Neural cell (in vitro differentiated cells): ENCODE data around the gene PDE8A. TPM values are rescaled to one million over a fixed set of nuclear protein-coding genes. Genes with fewer than 3 reads are reported as not detected.

ENCODE experiments used
- H2AFZ ChIP-seq: fragments of 200-600, 300-800 bp; sonication (generic), shearing (Covaris generic); 2 replicates; pipeline ENCODE4 v1.6.0; 2014; ENCODE audit warnings: low read depth, mild to moderate bottlenecking, antibody characterized with exemption, low read length, moderate library complexity
- H3F3A ChIP-seq: fragments of 200-600 bp; shearing (Covaris generic); 2 replicates; pipeline ENCODE4 v1.6.1; 2016; ENCODE audit warnings: mild to moderate bottlenecking, moderate library complexity, mixed read lengths, antibody characterized with exemption, low read length; ENCODE audit not compliant: insufficient read depth, poor library complexity, severe bottlenecking
- H3K27ac ChIP-seq: fragments of 200-600, 300-800 bp; sonication (generic), shearing (Covaris generic); 2 replicates; pipeline ENCODE4 v1.5.1; 2014; ENCODE audit warnings: mild to moderate bottlenecking, low read length, moderate library complexity
- H3K27me3 ChIP-seq: fragments of 300-800, 200-600 bp; sonication (generic), shearing (Covaris generic); 2 replicates; pipeline ENCODE4 v1.6.0; 2014; ENCODE audit warnings: mild to moderate bottlenecking, low read depth, low read length, moderate library complexity; ENCODE audit not compliant: insufficient read depth
- H3K36me3 ChIP-seq: fragments of 300-800, 200-600 bp; sonication (generic), shearing (Covaris generic); 2 replicates; pipeline ENCODE4 v1.5.1; 2014; ENCODE audit warnings: mild to moderate bottlenecking, antibody characterized with exemption, low read length, moderate library complexity; ENCODE audit not compliant: insufficient read depth
- H3K4me2 ChIP-seq: fragments of 300-800, 200-600 bp; sonication (generic), shearing (Covaris generic); 2 replicates; pipeline ENCODE4 v1.6.0; 2014; ENCODE audit warnings: mild to moderate bottlenecking, low read length
- H3K4me3 ChIP-seq: fragments of 300-800, 200-600 bp; sonication (generic), shearing (Covaris generic); 2 replicates; pipeline ENCODE4 v1.5.1; 2014; ENCODE audit warnings: mild to moderate bottlenecking, low read length, moderate library complexity
- H3K79me2 ChIP-seq: fragments of 200-600 bp; shearing (Covaris generic); replicated peaks from 2 replicates; pipeline ENCODE4 v1.6.0; 2014; ENCODE audit warnings: mild to moderate bottlenecking, low read length, moderate library complexity; ENCODE audit not compliant: insufficient read depth
- H3K9ac ChIP-seq: fragments of 300-800, 200-600 bp; sonication (generic), shearing (Covaris generic); 2 replicates; pipeline ENCODE4 v1.6.1; 2016; ENCODE audit warnings: mild to moderate bottlenecking, low read length, mixed read lengths
- H3K9me2 ChIP-seq: fragments of 200-600 bp; shearing (Covaris generic); 2 replicates; pipeline ENCODE4 v1.6.1; 2016; ENCODE audit warnings: mild to moderate bottlenecking, low read length, mixed read lengths; ENCODE audit not compliant: insufficient read depth
- H3K9me3 ChIP-seq: fragments of 200-600, 300-800 bp; sonication (generic), shearing (Covaris generic); 2 replicates; pipeline ENCODE4 v1.6.1; 2016; ENCODE audit warnings: mild to moderate bottlenecking, mixed run types, low read length, moderate library complexity, mixed read lengths
- H4K20me1 ChIP-seq: fragments of 200-600 bp; shearing (Covaris generic); 2 replicates; pipeline ENCODE4 v1.6.1; 2016; ENCODE audit warnings: mild to moderate bottlenecking, mixed run types; ENCODE audit not compliant: insufficient read depth
- CTCF ChIP-seq: fragments of 450-650 bp; IDR thresholded peaks from 2 replicates; pipeline ENCODE4 v1.5.1; 2014; ENCODE audit warnings: antibody characterized with exemption, mild to moderate bottlenecking, moderate library complexity; ENCODE audit not compliant: poor library complexity, severe bottlenecking
- EP300 ChIP-seq: fragments of 450-650 bp; conservative IDR thresholded peaks from 2 replicates; pipeline ENCODE4 v1.6.1; 2014; ENCODE audit warnings: antibody characterized with exemption, mild to moderate bottlenecking, moderate library complexity; ENCODE audit not compliant: poor library complexity, severe bottlenecking
- EZH2 ChIP-seq: fragments of 200-600, 300-800 bp; shearing (Covaris generic), sonication (generic); IDR thresholded peaks from 2 replicates; pipeline ENCODE4 v1.6.1; 2014; ENCODE audit warnings: antibody characterized with exemption, low read length, borderline replicate concordance, mild to moderate bottlenecking; ENCODE audit not compliant: insufficient read depth, poor library complexity, severe bottlenecking
- MXI1 ChIP-seq: fragments of 450-650 bp; conservative IDR thresholded peaks from 2 replicates; pipeline ENCODE4 v1.6.1; 2014; ENCODE audit warnings: antibody characterized with exemption, mild to moderate bottlenecking; ENCODE audit not compliant: poor library complexity, severe bottlenecking
- POLR2AphosphoS5 ChIP-seq: IDR thresholded peaks from 2 replicates; pipeline ENCODE4 v1.6.1; 2012
- RAD21 ChIP-seq: fragments of 450-650 bp; conservative IDR thresholded peaks from 2 replicates; pipeline ENCODE4 v1.6.1; 2014; ENCODE audit warnings: antibody characterized with exemption, mild to moderate bottlenecking, moderate library complexity
- REST ChIP-seq: IDR thresholded peaks from 2 replicates; pipeline ENCODE4 v1.6.1; 2012; ENCODE audit warnings: borderline replicate concordance
- SMC3 ChIP-seq: fragments of 450-650 bp; conservative IDR thresholded peaks from 2 replicates; pipeline ENCODE4 v1.6.1; 2014; ENCODE audit warnings: antibody characterized with exemption, mild to moderate bottlenecking, moderate library complexity; ENCODE audit not compliant: poor library complexity
- TAF1 ChIP-seq: IDR thresholded peaks from 2 replicates; pipeline ENCODE4 v1.6.1; 2012; ENCODE audit warnings: low read depth
- polyA plus RNA-seq: library from polyadenylated mRNA; depleted of rRNA; stranded (reverse); fragments of >200 nt; gene quantifications from 2 replicates; pipeline ENCODE4 v1.2.3, GENCODE V29; 2014

PDE8A gene
- polyA plus RNA-seq, 1 donor from 2014 or later = 13.2 TPM

- Histone ChIP-seq H2AFZ (no peak overlapping the region), H3K27ac (no peak overlapping the region)
These were observed 20.6 kb upstream of the PDE8A start for GRCh38 chr15:84961114-84961452.

GRCh38 chr15:84961707-84962106 lies 19.9 kb upstream of the PDE8A start:
- no peaks in the 10 kb centered on the region for H3K27me3 ChIP-seq
- H3K36me3 ChIP-seq = no peaks in the 10 kb centered on the region
- no peak overlapping the region for H3K4me3 ChIP-seq
- no peaks in the 10 kb centered on the region for H3K9me2 ChIP-seq
- H3K9ac ChIP-seq = no peak overlapping the region
- no peak overlapping the region for H2AFZ ChIP-seq
- H4K20me1 ChIP-seq = no peaks in the 10 kb centered on the region
- H3K79me2 ChIP-seq = no peaks in the 10 kb centered on the region
- no peak overlapping the region for H3K4me2 ChIP-seq
- no peaks in the 10 kb centered on the region for H3K9me3 ChIP-seq
- no peaks in the 10 kb centered on the region for H3F3A ChIP-seq
- H3K27ac ChIP-seq = no peak overlapping the region
- TF ChIP-seq RAD21 (no peak), SMC3 (no peak), REST (no peak), TAF1 (no peak), MXI1 (no peak), CTCF (no peak), EP300 (no peak)

More at GRCh38 chr15:84961114-84961452, 20.6 kb upstream of the PDE8A start:
- Histone ChIP-seq H3K4me2 (no peak overlapping the region), H3K9ac (no peak overlapping the region), H3K9me2 (no peaks in the 10 kb centered on the region), H3K9me3 (no peaks in the 10 kb centered on the region), H3K4me3 (no peak overlapping the region), H4K20me1 (no peaks in the 10 kb centered on the region), H3K79me2 (no peaks in the 10 kb centered on the region), H3F3A (no peaks in the 10 kb centered on the region), H3K27me3 (no peaks in the 10 kb centered on the region), H3K36me3 (no peaks in the 10 kb centered on the region)
- TF ChIP-seq TAF1 (no peak), EP300 (no peak), MXI1 (no peak), REST (no peak), POLR2AphosphoS5 (no peak), SMC3 (no peak), CTCF (no peak), RAD21 (no peak), EZH2 (no peak)
